Stimulated activated CD4-positive, alpha-beta T cell treated with anti-CD3 and anti-CD28 coated beads, TNF-alpha, amount 100 ng/mL, for 24 hours (primary cell): ENCODE measurements around the gene HYAL2.

ENCODE experiments used
- DNase-seq, 3 experiments: peaks; one replicate each; pipeline ENCODE4 v3.0.0-alpha.2; 2020; ENCODE audit warnings: low read depth in 3 of 3

HYAL2 gene

DNA sequence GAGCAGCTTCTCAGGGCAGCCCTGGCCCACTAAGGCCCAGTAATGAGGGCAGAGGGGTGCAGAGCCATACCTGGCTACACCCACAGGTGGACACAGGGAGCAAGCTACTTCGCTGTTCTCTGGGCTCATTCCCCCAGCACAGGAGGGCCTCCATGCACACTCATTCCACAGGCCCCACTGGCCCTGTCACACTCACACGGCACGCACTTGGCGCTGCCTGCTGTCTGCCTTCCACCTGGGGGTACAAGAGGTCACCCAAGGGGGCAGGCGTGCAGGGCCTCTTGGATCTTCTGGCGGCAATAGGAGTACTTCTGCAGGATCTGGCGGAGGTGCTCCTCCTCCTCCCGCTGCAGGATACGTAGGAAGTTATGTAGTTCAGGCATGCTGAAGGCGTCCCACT, 7.8 kb upstream of the HYAL2 start:
- no peak for DNase-seq

DNA sequence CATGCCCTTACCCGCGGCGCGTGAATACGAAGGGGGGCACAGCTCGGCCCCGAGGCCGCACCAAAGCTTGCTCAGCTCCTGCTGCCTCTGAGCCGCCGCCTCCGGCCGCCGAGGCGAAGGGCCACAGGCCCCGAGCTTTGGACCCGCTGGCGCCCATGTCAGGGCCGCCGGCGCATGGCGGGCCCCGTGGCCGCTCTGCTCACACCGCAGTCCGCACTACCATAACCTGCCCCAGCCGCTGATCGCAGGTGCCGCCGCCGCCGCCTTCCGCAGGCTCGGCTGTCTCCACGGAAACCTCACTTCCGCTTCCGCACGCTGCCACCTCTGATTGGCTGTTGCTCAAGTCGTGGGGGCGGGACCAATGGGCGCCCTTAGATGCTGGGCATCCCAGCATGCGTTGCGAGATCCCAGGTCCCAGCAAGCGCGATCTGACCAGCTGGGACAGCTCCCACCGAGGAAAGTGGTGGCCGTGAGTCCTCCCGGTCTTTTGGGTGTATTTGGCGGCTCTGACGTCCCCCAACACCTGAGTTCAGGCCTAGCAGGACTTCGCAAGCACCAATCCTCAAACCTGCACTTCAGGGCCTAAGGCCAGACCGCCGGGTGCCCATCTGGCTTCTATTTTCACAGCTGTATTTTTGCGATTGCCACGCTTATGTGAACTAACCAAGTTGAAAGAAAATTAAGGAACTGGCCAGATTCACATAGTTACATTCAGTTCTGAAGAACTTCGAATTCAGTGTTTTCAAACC, 5.6 kb upstream of the HYAL2 start, which contains the start of gene TUSC2:
Gene TUSC2 (minus strand): TSS at position 281 of the 749 bp plus-strand sequence. CDS start 124 bp downstream, at position 157.
- peak; percentile 89 to 96 (median 92) for DNase-seq

DNA sequence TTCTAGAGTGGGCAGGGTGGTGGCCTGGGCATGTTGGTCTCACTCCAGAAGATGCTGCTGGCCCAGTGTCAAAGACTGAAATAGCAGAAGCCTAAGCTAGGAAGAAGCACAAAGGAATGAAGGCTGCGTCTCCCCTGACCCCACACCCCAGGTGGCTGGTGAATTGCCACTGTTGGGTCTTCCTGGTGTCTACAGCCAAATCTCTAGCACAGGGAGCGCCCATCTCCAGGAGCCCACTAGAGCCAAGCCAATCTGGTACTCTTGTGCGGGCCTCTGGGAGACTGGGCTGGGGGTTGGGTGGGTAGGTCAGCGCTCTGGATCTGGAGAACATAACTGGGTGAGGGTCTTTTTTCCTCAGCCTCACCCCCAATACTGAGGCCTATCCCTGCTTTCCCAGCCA, 4.6 kb upstream of the HYAL2 start:
- DNase-seq: no peak

DNA sequence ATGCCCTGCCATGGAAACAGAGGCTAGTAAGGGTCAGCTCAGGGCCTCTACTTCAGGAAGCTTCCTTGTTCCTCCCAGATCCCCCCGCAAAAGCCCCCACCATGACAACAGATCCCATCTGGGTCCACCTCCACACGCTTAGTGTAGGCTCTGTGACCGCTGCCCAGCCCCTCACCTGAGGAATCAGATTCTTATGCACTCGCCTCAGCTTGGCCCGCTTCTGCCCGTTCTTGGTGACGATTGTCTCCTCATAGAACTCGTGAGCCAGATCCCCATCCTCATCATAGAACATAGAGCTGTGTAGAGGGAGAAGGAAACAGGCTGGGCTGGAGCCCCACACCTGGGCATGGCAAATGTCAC, 3.6 kb upstream of the HYAL2 start:
- DNase-seq: no peak

DNA sequence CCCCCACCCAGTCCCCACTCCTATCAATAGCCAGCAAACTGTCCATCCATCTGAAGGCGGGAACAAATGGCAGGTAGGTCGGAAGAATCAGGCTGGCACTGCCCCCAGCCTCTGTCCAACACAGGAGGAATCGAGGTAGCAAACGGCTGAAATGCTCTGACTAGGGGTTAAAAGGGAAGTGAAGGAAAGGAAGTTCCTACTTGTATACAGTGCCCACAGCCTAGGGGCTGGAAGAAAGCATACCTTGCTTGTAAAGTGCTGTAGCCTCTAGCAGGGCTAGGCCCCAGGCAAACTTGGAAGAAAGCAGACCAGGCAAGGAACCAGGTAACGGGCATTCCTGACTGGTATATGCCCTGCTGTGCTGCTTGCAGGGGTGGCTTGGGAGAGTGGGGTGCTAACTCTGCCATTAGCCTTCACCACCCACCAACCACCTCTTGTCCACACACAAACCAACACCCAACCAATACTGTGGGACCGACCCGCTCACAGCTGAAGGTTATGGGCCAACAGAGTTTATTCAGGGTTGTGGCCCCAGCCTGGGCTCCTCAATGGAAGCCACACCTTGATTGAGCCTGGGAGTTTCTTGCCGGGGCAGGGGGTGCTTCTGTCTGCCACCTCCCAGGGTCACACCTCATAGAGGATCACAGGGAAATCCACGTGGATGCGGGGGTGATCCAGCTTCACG, 3.1 kb upstream of the HYAL2 start:
- no peak for DNase-seq

DNA sequence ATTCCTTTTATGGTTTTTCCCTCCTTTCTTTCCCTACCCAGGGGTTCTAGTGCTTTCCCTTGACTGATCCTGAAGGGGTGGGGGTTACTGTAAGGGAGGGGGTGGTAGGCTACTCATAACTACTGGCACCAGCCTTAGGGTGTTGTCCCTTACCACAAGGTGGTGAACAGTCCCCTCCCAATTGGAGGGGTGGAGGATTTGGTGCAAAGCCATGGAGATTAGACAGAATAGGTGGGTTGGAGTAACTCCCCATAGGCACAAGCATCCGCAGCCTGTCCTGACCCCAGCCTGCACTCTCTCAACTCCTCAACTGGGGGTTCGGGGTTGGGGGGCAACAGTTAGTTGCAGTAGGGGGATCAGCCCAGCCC, 2.6 kb upstream of the HYAL2 start:
- DNase-seq: no peak

DNA sequence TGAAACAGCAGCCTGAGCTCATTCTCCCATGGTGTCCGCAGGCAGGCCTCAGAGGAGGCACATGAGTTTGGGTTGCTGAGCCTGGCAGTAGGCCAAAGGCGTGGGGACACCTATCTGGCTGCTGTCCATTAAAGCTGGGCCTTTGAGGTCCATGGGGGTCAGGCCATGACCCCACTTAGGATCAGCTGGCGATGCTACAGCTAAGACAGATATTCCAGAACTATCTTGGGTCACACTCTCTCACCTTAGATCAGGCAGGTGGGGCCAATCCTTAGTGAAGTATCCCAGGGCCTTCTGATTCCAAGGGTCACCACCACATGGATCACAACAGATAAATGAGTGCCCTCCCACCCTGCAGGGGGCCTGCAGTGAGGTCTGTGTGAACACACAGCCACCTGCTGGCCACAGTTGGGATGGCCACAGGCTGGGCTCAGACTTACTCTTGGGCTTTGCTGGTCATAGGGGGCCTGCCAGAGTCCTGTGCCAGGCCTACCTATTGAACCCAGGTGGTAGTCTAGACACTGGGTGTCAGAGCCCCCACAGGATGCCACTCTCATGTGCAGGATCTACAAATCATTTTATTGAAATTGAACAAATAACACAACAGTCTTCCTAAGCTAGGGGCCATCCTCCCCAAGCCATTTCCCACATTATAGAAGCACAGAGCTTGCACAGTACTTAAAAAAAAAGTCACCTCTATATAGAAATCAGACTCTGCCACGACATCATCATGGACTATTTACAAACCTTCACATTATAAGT, 2.0 kb upstream of the HYAL2 start:
- peak in 1 of 3 experiments; percentile 57 for DNase-seq

DNA sequence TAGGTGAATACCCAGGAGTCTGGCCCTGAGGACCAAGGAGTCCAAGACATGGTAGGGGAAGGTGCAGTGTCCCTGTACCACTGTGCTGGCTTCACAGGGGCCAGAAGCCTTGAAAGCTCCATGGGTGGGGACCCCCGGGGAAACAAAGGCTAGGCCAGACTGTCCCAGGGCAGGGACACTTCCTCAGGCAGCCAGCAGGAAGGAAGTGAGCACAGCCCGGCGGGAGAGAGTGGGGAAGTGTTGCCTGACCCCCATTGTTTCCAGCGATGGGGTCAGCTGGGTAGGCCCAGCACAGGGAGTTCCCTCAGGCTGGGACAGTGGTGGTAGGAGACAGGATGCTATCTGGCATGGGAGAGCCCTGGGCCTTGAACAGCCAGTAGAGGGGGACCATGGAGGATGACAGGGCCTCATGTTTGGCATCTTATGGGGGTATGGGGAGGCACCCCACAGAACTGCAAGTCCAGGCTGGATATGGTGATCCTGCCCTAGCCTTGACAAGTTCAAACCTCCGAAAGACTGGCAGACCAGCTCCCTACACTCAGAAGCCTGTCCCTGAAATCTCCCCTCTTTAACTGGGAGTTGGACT, 1.2 kb upstream of the HYAL2 start:
- DNase-seq: no peak

DNA sequence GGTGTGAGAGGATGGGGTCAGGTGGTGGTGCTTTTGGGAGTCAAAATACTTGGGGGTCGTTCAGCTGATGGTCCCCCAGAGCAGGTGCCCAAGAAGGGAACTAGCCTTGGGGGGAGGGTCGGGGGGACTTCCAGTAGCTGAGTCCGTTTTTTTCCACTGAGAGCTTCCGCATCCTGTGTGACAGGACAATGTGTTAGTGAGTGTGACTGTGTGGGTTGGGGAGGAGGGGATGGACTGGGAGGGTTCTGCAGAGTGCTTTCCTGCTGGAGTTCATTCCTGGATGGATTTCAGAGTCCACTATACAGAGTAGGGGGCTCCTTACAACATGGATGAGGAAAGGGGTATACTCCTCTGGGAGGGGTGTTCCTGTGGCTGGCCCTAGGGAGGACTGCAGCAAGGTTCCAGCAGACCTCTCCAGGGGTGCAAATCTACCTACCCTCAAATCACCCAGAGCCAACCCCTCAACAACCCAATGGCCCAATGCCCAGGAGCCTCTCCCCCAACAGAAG, 601 bp upstream of the HYAL2 start:
- no peak for DNase-seq

DNA sequence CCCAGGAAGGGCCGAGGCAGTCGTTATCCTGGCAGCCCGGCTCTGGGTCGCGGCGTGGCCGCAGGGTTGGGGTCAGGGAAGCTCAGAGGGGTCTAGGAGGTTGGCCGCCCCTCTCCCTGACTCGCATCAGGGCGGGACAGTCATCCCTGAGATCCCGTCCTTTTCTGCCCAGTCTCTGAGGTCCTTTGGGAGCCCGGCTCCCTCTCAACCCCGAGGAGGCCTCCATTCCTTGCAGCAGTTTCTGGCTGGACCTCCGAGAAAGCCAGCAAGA, 495 bp downstream of the HYAL2 start:
- no peak for DNase-seq

DNA sequence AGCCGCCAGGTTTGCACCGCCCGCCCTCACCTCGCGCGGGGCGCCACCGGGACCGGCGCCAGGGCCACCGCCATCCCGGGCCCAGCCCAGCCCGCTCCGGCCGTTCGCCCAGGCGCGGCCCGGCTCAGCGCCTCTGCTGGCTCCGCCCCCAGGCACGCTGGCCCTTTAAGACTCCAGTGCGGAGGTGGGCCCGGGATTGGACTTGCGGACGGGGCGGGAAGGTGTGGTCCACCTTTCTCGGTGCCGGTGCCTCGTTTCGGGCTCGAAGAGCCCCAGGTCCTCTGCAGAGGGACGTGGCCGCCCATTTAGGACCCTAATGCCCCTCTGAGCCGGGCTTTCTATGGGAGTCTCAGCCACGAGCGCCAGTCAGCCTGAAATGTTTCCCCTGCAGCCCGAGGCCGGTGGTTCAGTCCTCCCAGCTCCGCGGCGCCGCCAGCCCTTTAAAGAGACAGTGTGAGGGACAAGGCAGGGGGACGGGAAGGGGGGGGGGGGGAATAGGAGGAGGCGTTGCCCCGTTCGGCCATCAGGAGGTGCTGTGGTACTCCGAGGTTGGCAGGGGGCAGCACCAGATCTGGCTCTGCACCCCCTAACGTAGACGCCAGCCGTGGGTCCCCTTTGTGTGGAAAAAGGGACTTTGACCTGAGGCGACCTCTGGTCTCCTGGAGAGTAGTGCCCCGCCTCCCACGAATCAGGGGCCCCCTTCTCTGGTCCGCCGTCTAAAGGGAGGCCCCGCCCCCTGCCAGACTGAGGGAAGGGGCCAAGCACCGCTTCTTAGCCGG, 1.0 kb downstream of the HYAL2 start:
- DNase-seq: peak; percentile 65 to 82 (median 69)

DNA sequence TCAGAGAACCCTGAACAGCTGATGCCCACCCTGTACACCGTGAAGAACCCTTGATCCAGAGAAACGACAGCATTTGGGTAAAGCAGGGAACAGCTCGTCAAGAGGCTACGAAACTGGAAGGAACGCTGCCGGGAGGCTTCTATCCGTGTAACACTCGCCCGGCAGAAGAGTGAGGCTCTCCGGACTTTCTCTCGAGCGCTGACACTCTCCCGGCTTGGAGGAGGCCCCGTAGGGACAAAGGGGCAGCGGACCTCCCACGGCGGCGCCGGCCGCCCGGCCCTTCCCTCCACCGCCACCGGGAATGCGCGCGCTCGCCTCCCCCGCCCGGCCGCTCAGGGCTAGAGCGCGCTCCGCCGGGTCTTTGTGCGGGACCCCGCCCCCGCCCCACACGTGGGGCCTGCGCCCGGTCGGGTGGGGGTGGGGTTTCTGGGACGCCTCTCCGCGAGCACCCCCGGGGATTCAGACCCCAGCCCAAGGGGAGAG, 1.7 kb downstream of the HYAL2 start:
- peak in 2 of 3 experiments; percentile 43 to 66 for DNase-seq

DNA sequence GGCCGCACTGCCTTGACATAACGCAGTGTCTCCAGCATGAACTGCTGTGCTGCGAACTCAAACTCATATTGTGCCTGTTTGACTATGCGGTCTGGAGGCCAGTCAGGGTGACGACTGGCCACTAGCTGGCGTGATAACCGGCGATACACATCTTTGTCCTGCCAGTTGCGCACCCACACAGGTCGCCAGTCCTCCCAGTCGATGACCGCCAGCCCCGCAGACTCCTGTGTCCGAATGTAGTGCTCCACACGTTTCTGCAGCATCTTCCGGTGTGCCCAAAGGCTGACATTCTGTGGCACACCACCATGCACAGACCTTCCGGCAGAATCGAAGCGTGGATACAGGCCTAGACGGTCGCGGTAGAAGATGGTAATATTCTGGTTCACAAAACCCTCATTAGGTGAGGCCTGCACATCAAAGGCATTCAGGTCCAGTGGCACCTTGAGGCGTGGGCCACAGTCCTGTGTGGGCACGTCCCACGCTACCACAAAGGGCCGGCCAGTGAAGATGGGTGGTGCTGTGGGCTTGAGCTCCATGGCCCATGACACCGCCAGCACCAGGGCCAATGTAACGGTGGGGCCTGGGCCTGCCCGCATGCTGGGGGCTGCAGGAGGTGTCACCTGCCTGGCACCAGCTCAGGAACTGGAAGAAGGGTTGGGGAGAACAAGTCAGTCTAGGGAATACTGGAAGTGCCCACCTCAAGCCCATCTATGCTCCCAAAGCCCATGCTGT, 2.5 kb downstream of the HYAL2 start:
- no peak for DNase-seq

DNA sequence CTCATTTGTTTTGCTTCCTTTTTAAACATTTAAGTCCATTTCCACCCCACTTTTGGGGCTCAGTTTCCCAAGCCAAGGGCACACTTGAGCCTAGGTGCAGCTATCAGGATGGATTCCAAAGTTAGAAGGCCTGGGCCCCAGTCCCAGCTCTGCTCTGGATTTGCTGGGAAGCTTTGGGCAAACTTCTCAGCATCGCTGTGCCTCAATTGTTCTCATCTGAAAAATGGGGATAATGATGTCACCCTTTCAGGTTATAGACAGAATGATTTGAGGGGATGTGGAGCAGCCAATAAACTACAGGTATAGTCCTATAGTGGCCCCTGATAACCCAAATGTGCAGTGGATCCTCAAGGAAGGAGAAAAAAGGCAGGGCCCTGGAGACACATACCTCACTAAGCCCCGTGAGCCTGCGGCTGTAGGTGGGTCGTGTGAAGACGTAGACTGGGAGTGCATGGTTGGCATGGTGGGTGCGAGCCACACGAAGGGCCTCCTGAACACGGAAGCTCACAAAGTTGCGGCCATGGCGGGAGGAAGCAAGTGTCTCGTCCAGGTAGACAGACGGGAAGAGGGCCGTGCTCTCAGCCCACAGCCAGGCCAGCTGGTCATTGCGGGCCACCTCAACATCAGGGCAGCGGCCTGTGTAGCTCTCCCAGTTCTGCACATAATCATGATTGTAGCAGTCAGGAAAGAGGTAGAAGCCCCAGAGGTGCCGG, 3.2 kb downstream of the HYAL2 start:
- DNase-seq: no peak

DNA sequence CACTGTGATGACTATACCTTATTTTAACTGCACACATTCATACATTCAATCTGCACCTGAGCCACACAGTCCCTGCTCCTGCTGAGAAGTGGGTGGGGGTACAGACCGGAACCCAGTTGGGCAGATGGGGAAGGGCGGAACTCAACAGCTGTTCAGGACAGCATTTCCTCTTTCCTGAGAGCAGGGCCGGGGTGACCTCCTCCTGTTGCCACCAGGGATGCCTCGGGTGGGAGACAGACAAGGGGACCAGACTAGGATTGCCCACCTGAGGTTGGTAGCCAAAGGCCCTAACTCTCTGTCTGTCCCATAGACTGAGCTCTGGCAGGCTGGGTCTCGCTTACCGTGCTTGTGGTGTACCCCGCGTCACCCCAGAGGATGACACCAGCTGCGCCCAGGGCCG, 3.9 kb downstream of the HYAL2 start:
- DNase-seq: no peak

DNA sequence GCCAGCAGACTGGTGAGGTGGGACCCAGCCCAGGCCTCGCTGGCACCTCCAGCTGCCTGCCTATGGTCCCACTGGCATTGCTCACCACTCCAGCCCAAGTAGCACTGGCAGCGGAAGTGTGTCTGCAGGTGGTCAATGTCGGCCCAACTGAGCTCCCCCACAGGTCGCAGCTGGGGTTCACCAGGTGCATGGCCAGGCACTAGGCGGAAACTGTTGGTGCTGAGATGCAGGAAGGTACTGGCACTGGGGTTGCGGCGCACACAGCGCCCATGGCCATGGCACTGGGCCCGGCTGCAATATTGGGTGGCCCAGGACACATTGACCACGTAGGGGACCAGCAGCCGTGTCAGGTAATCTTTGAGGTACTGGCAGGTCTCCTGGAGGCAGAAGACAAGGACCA, 4.4 kb downstream of the HYAL2 start:
- no peak for DNase-seq

DNA sequence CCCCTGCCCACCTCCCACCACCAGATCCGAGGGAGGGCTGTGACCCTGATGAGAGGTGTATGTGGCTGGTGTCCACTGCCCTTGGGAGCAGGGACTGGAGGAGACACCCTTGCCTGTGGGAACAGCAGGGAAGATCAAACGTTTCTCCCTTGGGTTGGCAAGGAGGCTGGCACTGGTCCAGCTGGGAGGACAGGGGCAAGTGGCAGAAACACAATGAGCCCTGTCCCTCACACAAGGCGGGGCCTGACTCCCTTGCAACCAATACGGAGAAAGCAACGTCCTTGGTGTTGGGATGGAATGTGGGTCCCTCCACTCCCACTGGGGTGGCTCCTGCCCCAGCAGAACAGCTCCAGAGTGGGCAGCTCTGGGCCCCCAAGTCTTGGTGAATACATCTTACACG, 5.2 kb downstream of the HYAL2 start:
- DNase-seq: no peak

DNA sequence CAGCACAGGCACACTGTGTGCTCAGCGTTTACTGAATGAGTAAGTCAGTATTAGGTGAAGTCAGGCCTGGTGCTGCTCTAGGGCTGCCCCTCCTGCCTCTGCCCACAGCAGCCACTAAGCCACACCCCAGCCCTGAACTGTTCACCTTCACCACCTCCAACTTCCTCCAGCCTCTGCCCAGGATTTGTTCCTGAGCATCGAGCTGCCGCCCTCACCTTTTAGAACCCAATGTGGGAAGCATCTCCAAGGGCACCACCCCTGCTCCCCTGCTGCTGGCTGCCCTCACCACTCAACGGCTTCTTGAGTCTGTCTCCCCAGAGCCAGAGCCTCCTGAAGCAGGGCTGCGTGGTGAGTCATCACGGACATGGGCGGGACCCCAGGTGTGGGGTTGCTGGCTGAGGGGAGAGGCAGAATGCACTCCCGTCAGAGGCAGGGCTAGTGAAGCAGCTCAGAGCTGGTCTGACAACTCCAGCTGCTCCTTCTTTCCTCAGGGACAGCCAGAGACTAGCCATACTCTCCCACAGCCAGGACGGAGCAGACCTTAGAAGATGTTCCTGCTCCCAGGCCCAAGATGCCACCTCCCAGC, 5.8 kb downstream of the HYAL2 start:
- DNase-seq: peak in 1 of 3 experiments; percentile 46

DNA sequence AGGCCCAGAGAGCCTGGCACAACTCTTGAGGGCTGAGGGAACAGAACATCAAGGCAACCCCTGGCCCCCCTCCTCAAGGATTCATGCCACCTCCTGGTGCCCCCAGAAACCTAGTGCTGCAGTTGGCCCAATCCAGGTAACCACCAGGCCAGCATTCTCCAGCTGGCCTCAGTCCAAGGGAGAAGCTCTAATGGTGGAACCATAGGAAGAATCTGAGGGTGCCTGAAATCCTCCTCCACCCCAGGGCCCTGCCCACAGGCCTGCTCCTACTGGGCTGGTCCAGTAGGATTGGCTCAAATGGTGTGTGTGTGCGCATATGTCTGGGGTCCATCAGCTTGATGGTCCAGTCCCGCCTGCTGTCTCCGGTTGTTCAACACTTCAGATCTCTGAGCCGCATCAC, 7.7 kb downstream of the HYAL2 start:
- DNase-seq: no peak

DNA sequence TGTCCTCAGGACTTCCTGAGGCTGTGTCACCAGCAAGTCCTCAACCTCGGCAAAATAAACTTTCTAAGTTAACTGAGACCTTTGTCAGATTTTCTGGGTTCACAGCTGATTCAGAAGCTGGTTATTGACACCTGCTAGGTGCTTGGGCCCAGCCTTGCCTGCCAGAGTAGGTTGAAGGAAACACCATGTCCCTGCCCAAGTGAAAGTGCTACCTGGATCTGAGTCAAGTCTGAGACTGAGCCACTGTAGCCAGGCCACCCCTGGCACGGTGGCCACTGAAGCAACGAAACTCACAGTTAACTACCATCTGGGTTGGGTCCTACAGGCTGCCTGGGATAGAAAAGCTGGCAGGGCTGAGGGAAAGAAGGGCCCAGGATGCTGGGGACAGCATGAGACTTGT, 8.2 kb downstream of the HYAL2 start:
- DNase-seq: no peak
